ENCODE measurements around the gene PSMC4. TPM values are rescaled to one million over a fixed set of nuclear protein-coding genes. Genes with fewer than 3 reads are reported as not detected.

PSMC4 gene
- total RNA-seq (2014; rRNA removed; shearing (Covaris generic)), result 254 and 309 TPM in 2 replicates

DNA sequence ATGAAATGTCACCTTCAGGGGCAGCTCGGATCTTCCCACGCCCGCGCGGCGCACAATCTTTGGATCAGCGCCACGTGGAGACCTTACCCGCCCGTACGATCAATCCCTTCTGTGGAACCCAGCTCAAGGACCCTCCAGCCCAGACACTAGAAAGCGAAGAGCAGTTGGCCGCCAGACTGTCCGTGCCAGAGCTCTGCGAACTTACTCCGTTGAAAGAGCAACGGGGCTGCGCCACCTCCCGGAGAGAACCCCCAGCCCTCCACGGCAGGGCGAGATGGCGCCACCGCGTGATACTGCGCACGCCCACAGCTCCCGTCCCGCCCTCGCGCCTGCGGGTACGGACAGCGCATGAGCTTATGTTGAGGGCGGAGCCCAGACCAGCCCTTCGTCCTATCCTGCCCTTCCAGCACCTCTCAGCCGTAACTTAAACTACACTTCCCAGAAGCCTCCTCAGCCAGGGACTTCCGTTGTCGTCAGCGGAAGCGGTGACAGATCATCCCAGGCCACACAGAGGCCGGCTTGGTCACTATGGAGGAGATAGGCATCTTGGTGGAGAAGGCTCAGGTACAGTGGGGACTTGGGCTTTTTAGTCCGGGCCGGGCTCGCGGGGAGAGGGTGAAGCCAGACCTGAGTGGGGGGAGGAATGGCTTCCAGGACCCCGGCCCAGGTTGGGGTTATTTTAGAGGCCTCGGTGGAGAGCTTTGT lies at the start of gene PSMC4:
Gene PSMC4, plus strand, starts transcription at position 491 of the 705 bp plus-strand sequence. Its CDS starts 38 bp downstream, at position 529.
- DNase-seq (ENCODE audit: low spot score), result peak; percentile 99

- DNase-seq (ENCODE audit: low spot score), result no peak
Observed at GRCh38 chr19:39923862-39924261, 47.1 kb upstream of the PSMC4 start.

DNA sequence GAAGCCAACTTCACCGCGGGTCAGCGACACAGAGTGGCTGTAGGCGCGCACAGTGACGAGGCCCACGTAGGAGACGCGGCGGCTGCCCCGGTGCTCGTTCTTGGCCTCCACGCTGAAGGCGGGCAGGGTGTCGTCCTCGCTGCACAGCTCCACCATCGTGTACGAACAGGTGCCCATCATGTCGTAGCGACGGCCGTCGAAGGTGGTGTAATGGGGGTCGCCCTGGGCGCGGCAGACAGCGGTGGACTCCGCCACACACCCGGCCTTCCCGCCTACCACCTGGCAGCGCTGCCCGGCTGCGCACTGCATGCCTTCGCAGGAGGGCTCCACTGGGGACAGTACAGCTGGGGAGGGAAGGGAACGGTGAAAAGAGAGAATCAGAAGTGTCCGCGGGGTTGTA lies 46.6 kb upstream of the PSMC4 start:
- DNase-seq (ENCODE audit: low spot score), result no peak

GRCh38 chr19:39924952-39925351 lies 46.0 kb upstream of the PSMC4 start:
- no peak for DNase-seq (ENCODE audit: low spot score)

DNA sequence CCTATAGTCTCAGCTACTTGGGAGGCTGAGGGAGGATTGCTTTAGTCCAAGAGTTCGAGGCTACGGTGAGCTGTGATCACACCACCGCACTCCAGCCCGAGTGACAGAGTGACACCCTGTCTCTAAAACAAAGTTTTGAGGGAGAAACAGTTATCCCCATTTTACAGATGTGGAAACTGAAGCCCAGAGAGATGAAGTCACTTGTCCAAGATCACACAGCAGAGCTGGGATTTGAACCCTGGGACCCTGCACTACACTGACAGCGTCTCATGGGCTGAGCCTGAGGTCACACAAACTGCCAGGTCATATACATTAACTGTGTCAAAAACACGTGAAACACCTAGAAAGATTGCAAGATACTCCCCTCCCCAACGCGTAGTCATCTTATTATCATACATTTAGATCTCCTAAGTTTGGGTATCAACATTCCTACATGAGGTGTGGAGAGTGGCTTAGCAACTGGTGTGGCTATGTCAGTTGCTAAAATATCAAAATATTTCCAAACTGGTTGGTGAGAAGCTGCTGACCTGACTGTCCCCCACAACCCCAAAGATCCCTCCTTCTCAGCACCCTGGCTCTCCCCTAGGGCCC lies 44.7 kb upstream of the PSMC4 start:
- no peak for DNase-seq (ENCODE audit: low spot score)

GRCh38 chr19:39927076-39927475 lies 43.9 kb upstream of the PSMC4 start:
- DNase-seq (ENCODE audit: low spot score), result no peak

GRCh38 chr19:39927524-39928356 lies 43.2 kb upstream of the PSMC4 start:
- DNase-seq (ENCODE audit: low spot score), result no peak

DNA sequence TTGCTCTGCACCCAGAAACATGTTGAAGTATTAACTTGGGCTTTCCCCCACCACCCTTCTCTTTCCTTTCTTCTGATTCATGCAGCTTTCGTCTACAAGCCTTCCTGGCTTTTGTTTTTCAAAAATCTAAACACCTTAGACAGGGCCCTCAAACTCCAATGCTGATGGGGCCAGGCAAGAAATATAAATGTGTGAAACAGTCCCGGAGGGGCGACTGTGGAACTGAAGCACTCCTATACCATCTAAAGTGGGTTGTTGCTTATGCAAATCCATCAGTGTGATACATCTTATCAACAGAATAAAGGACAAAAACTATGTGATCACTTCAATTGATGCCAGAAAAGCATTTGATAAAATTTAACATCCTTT lies 42.6 kb upstream of the PSMC4 start:
- DNase-seq (ENCODE audit: low spot score), result no peak

DNA sequence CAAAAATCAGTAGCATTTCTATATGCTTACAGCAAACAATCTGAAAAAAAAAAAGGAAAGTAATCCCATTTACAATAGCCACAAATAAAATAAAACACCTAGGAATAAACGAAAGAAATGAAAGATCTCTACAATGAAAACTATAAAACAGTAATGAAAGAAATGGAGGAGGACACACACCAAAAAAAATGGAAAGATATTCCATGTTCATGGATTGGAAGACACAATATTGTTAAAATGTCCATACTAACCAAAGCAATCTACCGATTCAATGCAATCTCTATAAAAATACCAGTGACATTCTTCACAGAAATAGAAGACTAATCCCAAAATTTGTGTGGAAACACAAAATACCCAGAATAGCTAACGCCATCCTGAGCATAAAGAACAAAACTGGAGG lies 41.2 kb upstream of the PSMC4 start:
- no peak for DNase-seq (ENCODE audit: low spot score)

GRCh38 chr19:39934584-39935363 lies 36.2 kb upstream of the PSMC4 start, which contains the start of gene FCGBP:
Gene FCGBP, minus strand, starts transcription at chr19:39934634.
- DNase-seq (ENCODE audit: low spot score), result no peak

- no peak for DNase-seq (ENCODE audit: low spot score)
Observed at GRCh38 chr19:39935364-39935661, 35.7 kb upstream of the PSMC4 start.

DNA sequence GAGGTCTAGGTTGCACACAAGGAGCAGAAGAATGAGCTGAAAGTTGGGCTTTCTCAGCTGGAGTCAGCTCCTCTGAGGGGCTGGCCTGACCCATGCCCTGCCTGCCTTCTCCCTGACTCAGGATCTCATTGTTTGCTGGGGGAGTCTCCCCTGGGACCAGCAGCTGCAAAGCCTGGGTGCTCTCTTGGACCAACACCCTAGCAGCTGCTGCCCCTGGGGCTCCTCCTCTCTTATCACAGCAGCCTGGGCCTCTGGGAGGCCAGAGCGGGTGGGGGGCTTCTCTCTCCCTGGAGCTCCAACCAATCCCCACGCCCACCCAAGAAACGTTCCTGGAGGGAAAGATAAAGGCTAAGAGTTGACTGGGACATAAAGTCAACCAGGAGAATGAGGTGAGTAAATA lies 34.9 kb upstream of the PSMC4 start:
- no peak for DNase-seq (ENCODE audit: low spot score)

- no peak for DNase-seq (ENCODE audit: low spot score)
Observed at GRCh38 chr19:39936622-39937021, 34.3 kb upstream of the PSMC4 start.

DNA sequence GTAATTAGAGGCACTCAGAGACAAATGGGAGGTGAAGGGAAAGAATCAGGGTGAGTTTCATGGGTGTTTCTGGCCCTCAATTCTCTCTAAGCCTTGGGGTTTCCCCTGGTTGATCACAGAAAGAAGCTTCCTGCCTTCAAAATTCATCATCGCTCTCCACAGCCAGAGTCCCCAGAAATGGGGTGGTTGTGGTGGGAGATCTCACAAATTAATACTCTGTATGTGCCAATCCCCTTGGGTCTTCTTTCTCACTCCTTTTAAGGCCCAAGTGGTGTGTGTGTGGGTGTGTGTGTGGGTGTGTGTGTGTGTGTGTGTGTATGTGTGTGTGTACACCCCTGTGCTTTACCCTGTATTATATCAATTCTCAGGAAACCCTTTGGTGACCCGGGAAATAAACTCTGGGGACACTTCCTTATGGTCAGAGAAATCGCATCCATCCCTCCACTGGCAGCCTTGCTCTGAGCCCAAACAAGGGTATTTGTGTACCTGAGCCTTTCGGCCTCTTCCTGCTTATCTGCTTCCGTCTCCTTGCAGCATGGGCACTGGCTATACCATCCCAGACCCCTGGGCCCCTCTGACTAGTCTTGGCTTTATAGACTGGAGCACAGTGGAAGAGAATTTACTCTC lies 33.8 kb upstream of the PSMC4 start:
- no peak for DNase-seq (ENCODE audit: low spot score)

GRCh38 chr19:39937787-39938186 lies 33.2 kb upstream of the PSMC4 start:
- DNase-seq (ENCODE audit: low spot score), result no peak

DNA sequence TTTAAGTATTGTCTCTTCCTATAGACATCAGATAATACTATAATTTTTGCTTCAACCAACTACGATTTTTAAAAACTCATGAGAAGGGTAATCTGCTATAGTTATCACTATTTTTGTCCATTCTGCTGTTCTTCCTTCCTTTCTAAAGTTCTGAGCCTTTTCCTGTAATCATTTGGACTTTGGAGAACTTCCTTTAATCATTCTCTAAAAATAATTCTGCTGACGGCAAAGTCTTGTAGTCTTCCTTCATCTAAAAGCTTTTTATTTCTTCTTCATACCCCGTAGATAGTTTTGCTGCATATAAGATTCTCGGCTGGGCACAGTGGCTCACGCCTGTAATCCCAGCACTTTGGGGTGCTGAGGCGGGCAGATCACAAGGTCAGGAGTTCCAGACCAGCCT lies 31.4 kb upstream of the PSMC4 start:
- no peak for DNase-seq (ENCODE audit: low spot score)

DNA sequence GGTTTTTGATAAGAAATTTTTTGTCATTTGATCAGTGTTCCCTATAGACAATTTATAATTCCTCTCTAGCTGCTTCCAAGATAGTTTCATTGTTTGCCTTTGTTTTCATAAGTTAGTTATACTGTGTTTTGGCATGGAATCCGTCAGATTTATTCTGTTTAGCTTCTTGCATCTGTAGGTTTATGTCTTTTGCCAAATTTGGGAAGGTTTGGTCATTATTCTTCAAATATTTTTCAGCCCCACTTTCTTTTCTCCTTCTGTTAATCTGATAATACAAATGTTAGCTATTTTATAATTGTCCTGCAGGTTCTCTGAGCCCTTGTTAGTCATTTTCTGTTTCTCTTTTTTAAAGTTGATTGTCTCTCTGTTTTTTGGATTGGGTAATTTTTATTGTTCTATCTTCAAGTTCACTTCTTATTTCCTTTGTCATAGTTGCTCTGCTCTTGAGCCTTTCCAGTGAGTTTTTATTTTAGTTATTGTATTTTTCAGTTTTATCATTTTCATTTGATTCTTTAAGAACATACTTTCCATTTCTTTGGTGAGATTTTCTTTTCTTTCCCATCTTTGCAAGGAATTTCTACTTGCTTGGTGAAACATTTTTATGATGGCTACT lies 30.6 kb upstream of the PSMC4 start:
- DNase-seq (ENCODE audit: low spot score), result no peak

DNA sequence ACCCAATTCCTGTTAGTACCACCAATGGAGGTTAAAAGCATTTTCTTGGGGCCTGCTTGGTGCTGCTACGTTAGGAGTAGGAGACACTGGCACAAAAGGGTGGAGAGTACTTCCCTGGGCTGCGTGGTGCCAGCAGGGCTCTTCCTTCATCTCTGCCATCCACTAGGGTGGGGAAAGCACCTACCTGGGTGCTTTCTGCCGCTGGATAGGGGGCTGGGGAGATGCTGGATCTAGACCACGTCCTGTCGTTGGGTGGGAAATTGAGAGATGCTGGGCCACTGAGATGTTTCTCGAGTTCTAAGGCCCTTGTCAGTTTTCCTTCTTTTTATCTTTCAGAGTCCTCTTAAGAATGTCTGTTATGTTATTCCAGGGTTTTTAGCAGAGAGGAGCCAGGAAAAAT lies 29.8 kb upstream of the PSMC4 start:
- no peak for DNase-seq (ENCODE audit: low spot score)

DNA sequence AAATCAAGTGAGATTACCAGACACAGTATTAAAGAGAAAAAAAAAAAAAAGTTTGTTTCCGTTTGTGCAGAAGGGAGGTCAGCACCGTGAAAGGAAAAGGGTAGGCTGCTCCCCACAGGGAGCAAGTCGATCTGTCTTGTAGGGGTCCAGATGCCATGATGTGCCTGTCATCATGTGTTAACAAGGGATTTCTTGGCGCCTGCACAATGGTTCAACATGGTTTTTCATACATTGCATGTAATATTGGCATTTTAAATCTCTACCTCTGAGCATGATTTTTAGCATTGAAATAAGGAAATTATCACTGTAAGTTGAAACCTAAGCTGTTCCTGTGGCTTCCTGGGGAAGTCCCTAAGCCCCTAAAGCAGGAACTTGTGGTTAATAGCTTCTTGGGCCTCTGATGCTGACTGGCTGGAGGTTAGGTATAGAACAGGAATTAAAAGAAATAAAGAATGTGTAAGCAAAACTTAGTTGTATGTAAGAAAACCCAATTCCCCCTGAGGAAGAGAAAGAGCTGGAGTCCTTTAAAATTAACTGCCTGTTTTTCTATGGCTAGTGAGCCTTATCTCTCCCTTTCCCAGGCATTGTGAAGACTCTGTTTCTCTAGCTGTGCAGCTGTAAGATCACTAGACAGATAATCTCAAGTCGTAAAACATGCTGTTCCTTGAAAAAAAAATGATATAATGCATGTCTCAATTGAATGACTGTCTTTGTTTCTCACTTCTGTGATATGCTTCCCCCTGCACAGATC lies 29.2 kb upstream of the PSMC4 start:
- DNase-seq (ENCODE audit: low spot score), result peak; percentile 55

GRCh38 chr19:39942366-39942730 lies 28.6 kb upstream of the PSMC4 start:
- DNase-seq (ENCODE audit: low spot score), result no peak

GRCh38 chr19:39943586-39943985 lies 27.4 kb upstream of the PSMC4 start:
- no peak for DNase-seq (ENCODE audit: low spot score)

Data from A172 (cell line).